Pancreas (tissue), 10 donors: ENCODE measurements around the gene STIM1. TPM values are rescaled to one million over a fixed set of nuclear protein-coding genes. Genes with fewer than 3 reads are reported as not detected.
A peak's percentile ranks its signal among the peaks of the same experiment; 100 is the strongest.
"Not testable (repeated sequence)": the region's sequence is repeated elsewhere in the genome, so short reads cannot be mapped to it uniquely, and the experiment has no call there.

ENCODE experiments used
- ATAC-seq, 4 donors: fragments of 200-7000 bp; cut with Tn5 transposase; one replicate each; pipeline versions ENCODE4 v1.8.0 to v1.9.1; 2020; ENCODE audit warnings: mild to moderate bottlenecking in 4 of 4, moderate library complexity in 4 of 4
- DNase-seq, 6 donors: peaks; one replicate each; pipeline ENCODE4 v3.0.0-alpha.2; 2020
- FAIRE-seq: peaks from 2 replicates; lab custom pipeline; 2012; peaks lifted over from hg19 to GRCh38; lab: Jason Lieb, UNC
- H3K27ac ChIP-seq, 4 donors: fragments of 200-600 bp; sonication (generic); 1 replicate in 3 of 4; 2 replicates in 1 of 4; pipeline versions ENCODE4 v1.5.0 to v1.8.0; 2020
- H3K27me3 ChIP-seq, 4 donors: fragments of 200-600 bp; one replicate each; pipeline ENCODE4 v1.8.0; 2021
- H3K36me3 ChIP-seq, 3 donors: fragments of 200-600 bp; sonication (generic) in 1 of 3; one replicate each; pipeline versions ENCODE4 v1.5.0 to v1.8.0; 2020 to 2021
- H3K4me1 ChIP-seq, 3 donors: fragments of 200-600 bp; one replicate each; pipeline ENCODE4 v1.8.0; 2021
- H3K4me3 ChIP-seq, 4 donors: fragments of 200-600 bp; sonication (generic) in 2 of 4; one replicate each; pipeline versions ENCODE4 v1.5.0 to v1.8.0; 2020 to 2021
- H3K9me3 ChIP-seq, 4 donors: fragments of 200-600 bp; one replicate each; pipeline ENCODE4 v1.8.0; 2021
- WGBS, 2 donors: extraction: QIAGEN DNeasy Blood & Tissue Kit; methylation state at CpG; one replicate each; pipeline ENCODE4 v1.1.7; 2013; 5-methylcytosine and 5-hydroxymethylcytosine counted together
- intact Hi-C, 3 donors: fragments of 100-400 bp; cut with DNase I; formaldehyde crosslinking; loops; one replicate each; pipeline versions ENCODE4 v1.11.1 to v1.14.2; 2022
- polyA plus RNA-seq, 2 donors: library from polyadenylated mRNA; stranded (reverse); fragments of 200-250 nt; gene quantifications; one replicate each; pipeline ENCODE4 v1.2.3, GENCODE V29; 2013
- total RNA-seq, 6 donors: library from RNA; stranded (reverse); fragmentation: NEBNext Ultra II Directional in 4 of 6; extraction: Animal tissue kit (Norgen Biotek cat#: 25700) in 4 of 6; gene quantifications; one replicate each; pipeline versions ENCODE4 v1.2.1 to v1.2.4, GENCODE V29; 2021 to 2023
- TF ChIP-seq, protein P1 (sequence below), 4 donors: fragments of 200-600 bp; sonication (generic) in 3 of 4; IDR thresholded peaks; one replicate each; pipeline versions ENCODE4 v1.5.0 to v1.8.0; 2021; ENCODE audit warnings: antibody characterized with exemption in 4 of 4
- donor health status: healthy with polysubstance abuse.
- donor health status: DM: no; HTN: no; CAD: no; lungs with moderate emphysema.
- donor health status: DM: no; HTN: no; CAD: no.
- donor health status: control.
- donor health status: control.
- donor health status: Bipolar disorder and iron deficiency.
- donor health status: DM: yes; HTN: yes; CAD: no.
- donor health status: DM: no; HTN: no; CAD: no.
- donor health status: DM: no; HTN: no; CAD: no.
- donor health status: DM: yes; HTN: yes; CAD: no.

Gene STIM1
- total and polyA plus RNA-seq, 8 donors = 10.2 to 28.9 (median 18.8) TPM

- intact Hi-C loops = no loop called here
- no peak for FAIRE-seq
- Histone ChIP-seq H3K9me3 (no peaks in the 10 kb centered on the region), H3K4me1 (peaks cover 16 to 37% (median 33%) of the 10 kb centered on the region in 3 donors), H3K27me3 (no peaks in the 10 kb centered on the region), H3K36me3 (no peaks in the 10 kb centered on the region), H3K4me3 (peak overlapping the region in 1 of 4 donors; percentile 80), H3K27ac (no peak overlapping the region)
- no peak for ATAC-seq
- TF ChIP-seq, protein P1, sequence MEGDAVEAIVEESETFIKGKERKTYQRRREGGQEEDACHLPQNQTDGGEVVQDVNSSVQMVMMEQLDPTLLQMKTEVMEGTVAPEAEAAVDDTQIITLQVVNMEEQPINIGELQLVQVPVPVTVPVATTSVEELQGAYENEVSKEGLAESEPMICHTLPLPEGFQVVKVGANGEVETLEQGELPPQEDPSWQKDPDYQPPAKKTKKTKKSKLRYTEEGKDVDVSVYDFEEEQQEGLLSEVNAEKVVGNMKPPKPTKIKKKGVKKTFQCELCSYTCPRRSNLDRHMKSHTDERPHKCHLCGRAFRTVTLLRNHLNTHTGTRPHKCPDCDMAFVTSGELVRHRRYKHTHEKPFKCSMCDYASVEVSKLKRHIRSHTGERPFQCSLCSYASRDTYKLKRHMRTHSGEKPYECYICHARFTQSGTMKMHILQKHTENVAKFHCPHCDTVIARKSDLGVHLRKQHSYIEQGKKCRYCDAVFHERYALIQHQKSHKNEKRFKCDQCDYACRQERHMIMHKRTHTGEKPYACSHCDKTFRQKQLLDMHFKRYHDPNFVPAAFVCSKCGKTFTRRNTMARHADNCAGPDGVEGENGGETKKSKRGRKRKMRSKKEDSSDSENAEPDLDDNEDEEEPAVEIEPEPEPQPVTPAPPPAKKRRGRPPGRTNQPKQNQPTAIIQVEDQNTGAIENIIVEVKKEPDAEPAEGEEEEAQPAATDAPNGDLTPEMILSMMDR (IDR thresholded peaks at IDR 0.05) = no peak
- DNase-seq = no peak
These were observed 2.2 kb downstream of the STIM1 start for GRCh38 chr11:3857628-3858027.

GRCh38 chr11:3859373-3859881, 4.0 kb downstream of the STIM1 start:
- no peaks in the 10 kb centered on the region for H3K36me3 ChIP-seq
- H3K9me3 ChIP-seq = no peaks in the 10 kb centered on the region
- H3K4me3 ChIP-seq = no peak overlapping the region
- FAIRE-seq (no peak), ATAC-seq (no peak), DNase-seq (peak; percentile 40 to 74 (median 56))
- intact Hi-C loops = no loop called here
- TF ChIP-seq, protein P1 (IDR thresholded peaks at IDR 0.05) = no peak
- peaks cover 16 to 37% (median 33%) of the 10 kb centered on the region in 3 donors for H3K4me1 ChIP-seq
- peak overlapping the region in 2 of 4 donors; percentile 13 to 33 for H3K27ac ChIP-seq
- no peaks in the 10 kb centered on the region for H3K27me3 ChIP-seq
- 58 to 70% methylated on average over 4 of the region's 4 CpGs for WGBS, 2 donors

DNA sequence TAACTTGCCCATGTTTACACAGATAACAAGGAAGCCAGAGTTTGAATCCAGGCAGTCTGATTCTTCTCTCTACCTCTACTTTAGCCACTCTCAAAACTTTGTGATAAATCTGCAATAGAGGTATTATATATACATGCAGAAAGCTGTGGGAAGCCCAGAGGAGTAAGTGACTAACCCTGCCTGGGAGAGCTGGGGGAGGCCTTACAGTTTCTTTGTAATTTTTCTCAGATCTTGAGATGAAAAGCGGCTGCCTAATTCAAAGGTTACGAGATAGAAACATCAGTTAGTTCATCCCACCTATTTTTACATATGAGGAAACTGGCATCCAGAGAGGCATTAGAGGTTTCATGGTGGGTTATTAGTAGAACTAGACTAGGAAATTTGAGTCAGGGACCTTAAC, 4.9 kb downstream of the STIM1 start:
- intact Hi-C loops = no loop called here
- FAIRE-seq = no peak
- Histone ChIP-seq H3K27ac (peak overlapping the region in 1 of 4 donors; percentile 5), H3K4me1 (peaks cover 21 to 45% (median 33%) of the 10 kb centered on the region in 3 donors), H3K27me3 (no peaks in the 10 kb centered on the region), H3K9me3 (no peaks in the 10 kb centered on the region), H3K36me3 (no peaks in the 10 kb centered on the region), H3K4me3 (no peak overlapping the region)
- ATAC-seq = no peak
- DNase-seq = no peak
- TF ChIP-seq, protein P1 (IDR thresholded peaks at IDR 0.05) = no peak
- WGBS, 2 donors = 90 to 96% methylated on average over 2 of the region's 2 CpGs

- WGBS, 2 donors = 87 to 90% methylated on average over 4 of the region's 4 CpGs
- H3K9me3 ChIP-seq, intact Hi-C loops, H3K27me3 ChIP-seq, H3K36me3 ChIP-seq, FAIRE-seq, DNase-seq, H3K4me3 ChIP-seq: not testable (repeated sequence)
- Histone ChIP-seq H3K4me1 (peaks cover 27 to 51% (median 33%) of the 10 kb centered on the region in 3 donors), H3K27ac (peak overlapping the region in 1 of 4 donors; percentile 5)
- peak in 3 of 4 donors; percentile 21 to 34 (median 25) for ATAC-seq
These were observed 5.5 kb downstream of the STIM1 start for GRCh38 chr11:3860898-3861393.

GRCh38 chr11:3861683-3862082, 6.2 kb downstream of the STIM1 start:
- Histone ChIP-seq H3K4me3 (no peak overlapping the region), H3K9me3 (no peaks in the 10 kb centered on the region), H3K27me3 (no peaks in the 10 kb centered on the region), H3K36me3 (no peaks in the 10 kb centered on the region), H3K4me1 (peaks cover 34 to 57% (median 34%) of the 10 kb centered on the region in 3 donors), H3K27ac (no peak overlapping the region)
- WGBS, 2 donors = 69 to 83% methylated on average over 1 of the region's 1 CpG
- DNase-seq (no peak), FAIRE-seq (no peak), ATAC-seq (no peak)
- TF ChIP-seq, protein P1 (IDR thresholded peaks at IDR 0.05) = no peak
- intact Hi-C loops = no loop called here
